Activated T-helper 2 cell treated with anti-CD3 and anti-CD28 coated beads, Interferon-gamma antibody, Interleukin-2, Interleukin-4, amounts not matched to agents 10 μg/mL and 5 μg/mL and 100 μg/mL, durations not matched to agents 14 hours and 24 hours and 36 hours (primary cell): ENCODE results near the gene SLC35D2. TPM values are rescaled to one million over a fixed set of nuclear protein-coding genes. Genes with fewer than 3 reads are reported as not detected.
"Not testable (repeated sequence)": the region's sequence is repeated elsewhere in the genome, so short reads cannot be mapped to it uniquely, and the experiment has no call there.

Source experiments
- DNase-seq: peaks from one replicate; pipeline ENCODE4 v3.0.0; 2021; ENCODE audit warnings: low spot score
- H3K27ac Mint-ChIP-seq: one replicate; pipeline ENCODE4 v1.8.0; 2021; ENCODE audit warnings: mixed read lengths
- H3K27me3 Mint-ChIP-seq: one replicate; pipeline ENCODE4 v1.8.0; 2021; ENCODE audit warnings: low read depth, mixed read lengths
- H3K36me3 Mint-ChIP-seq: one replicate; pipeline ENCODE4 v1.8.0; 2021; ENCODE audit warnings: low read depth, mixed read lengths
- H3K4me1 Mint-ChIP-seq: one replicate; pipeline ENCODE4 v1.8.0; 2021; ENCODE audit warnings: low read depth, mixed read lengths
- H3K4me3 Mint-ChIP-seq: one replicate; pipeline ENCODE4 v1.8.0; 2021; ENCODE audit warnings: low read depth, mild to moderate bottlenecking, moderate library complexity, mixed read lengths
- H3K9me3 Mint-ChIP-seq: one replicate; pipeline ENCODE4 v1.8.0; 2021; ENCODE audit warnings: mixed read lengths
- intact Hi-C: fragments of 100-400 bp; cut with micrococcal nuclease; formaldehyde crosslinking; loops from one replicate; pipeline ENCODE4 v1.15.1; 2023
- total RNA-seq: library from RNA; stranded (reverse); gene quantifications from 2 replicates; pipeline ENCODE4 v1.2.3, GENCODE V29; 2022

The SLC35D2 gene
- total RNA-seq, 1 donor from 2014 or later, result 8.0 TPM

- no peaks in the 10 kb centered on the region for H3K9me3 Mint-ChIP-seq
- intact Hi-C loops, result no loop called here
- no peak for DNase-seq
Observed at GRCh38 chr9:96338299-96338698, 45.2 kb downstream of the SLC35D2 start.

GRCh38 chr9:96333958-96334357 is 49.6 kb downstream of the SLC35D2 start:
- DNase-seq, result no peak
- H3K27me3 Mint-ChIP-seq, result peaks cover 2% of the 10 kb centered on the region
- intact Hi-C loops, result no loop called here

More at GRCh38 chr9:96338299-96338698, 45.2 kb downstream of the SLC35D2 start:
- Mint-ChIP-seq H3K27ac (no peak overlapping the region), H3K4me3 (no peak overlapping the region), H3K36me3 (no peaks in the 10 kb centered on the region), H3K4me1 (peaks cover 5% of the 10 kb centered on the region), H3K27me3 (peaks cover 2% of the 10 kb centered on the region)

GRCh38 chr9:96331236-96331947 is 52.1 kb downstream of the SLC35D2 start:
- H3K27me3 Mint-ChIP-seq, result peaks cover 5% of the 10 kb centered on the region
- H3K27ac Mint-ChIP-seq, result no peak overlapping the region
- intact Hi-C loops, result no loop called here
- no peak for DNase-seq
- no peak overlapping the region for H3K4me3 Mint-ChIP-seq
- H3K4me1 Mint-ChIP-seq, result no peaks in the 10 kb centered on the region
- no peaks in the 10 kb centered on the region for H3K36me3 Mint-ChIP-seq
- no peaks in the 10 kb centered on the region for H3K9me3 Mint-ChIP-seq

More at GRCh38 chr9:96333958-96334357, 49.6 kb downstream of the SLC35D2 start:
- Mint-ChIP-seq H3K4me3 (no peak overlapping the region), H3K9me3 (no peaks in the 10 kb centered on the region), H3K4me1 (no peaks in the 10 kb centered on the region), H3K27ac (no peak overlapping the region), H3K36me3 (no peaks in the 10 kb centered on the region)

DNA sequence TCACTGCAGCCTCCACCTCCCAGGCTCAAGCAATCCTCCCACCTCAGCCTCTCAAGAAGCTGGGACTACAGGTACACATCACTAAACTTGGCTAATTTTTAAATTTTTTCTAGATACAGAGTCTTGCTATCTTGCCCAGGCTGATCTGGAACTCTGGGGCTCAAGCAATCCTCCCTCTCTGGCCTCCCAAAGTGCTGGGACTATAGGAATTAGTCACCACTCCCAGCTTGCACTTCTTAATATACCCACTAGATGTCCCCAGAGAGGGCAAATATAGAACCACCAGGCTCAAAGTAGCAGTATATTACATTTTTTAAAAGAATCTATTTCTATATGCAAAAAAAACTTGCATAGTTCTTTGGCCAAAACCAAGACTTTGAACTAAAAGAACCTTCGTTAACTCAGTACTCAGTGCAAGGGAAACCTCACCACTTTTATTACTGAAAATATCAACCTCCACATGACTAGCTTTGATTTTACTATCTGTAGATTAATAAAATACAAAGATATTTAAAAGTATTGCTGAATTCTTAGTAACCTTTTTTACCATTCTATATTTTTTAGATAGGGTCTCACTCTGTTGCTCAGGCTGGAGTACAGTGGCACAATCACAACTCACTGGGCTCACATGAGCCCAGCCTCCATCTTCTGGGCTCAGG is 55.7 kb downstream of the SLC35D2 start:
- DNase-seq, result peak; percentile 23
- H3K36me3 Mint-ChIP-seq, result no peaks in the 10 kb centered on the region
- H3K27ac Mint-ChIP-seq, result no peak overlapping the region
- H3K4me3 Mint-ChIP-seq, result no peak overlapping the region
- intact Hi-C loops, result loop anchor here (2.0 to 5.0 kb wide), 2 partner anchors 324 to 339 kb away; no protein-coding TSS in a partner anchor
- H3K9me3 Mint-ChIP-seq, result no peaks in the 10 kb centered on the region
- peaks cover 3% of the 10 kb centered on the region for H3K27me3 Mint-ChIP-seq
- no peaks in the 10 kb centered on the region for H3K4me1 Mint-ChIP-seq

GRCh38 chr9:96323169-96323568 is 60.3 kb downstream of the SLC35D2 start:
- no peaks in the 10 kb centered on the region for H3K4me1 Mint-ChIP-seq
- H3K27ac Mint-ChIP-seq, result no peak overlapping the region
- intact Hi-C loops, result no loop called here
- no peaks in the 10 kb centered on the region for H3K36me3 Mint-ChIP-seq
- H3K27me3 Mint-ChIP-seq, result peaks cover 5% of the 10 kb centered on the region
- no peak overlapping the region for H3K4me3 Mint-ChIP-seq
- no peak for DNase-seq
- H3K9me3 Mint-ChIP-seq, result no peaks in the 10 kb centered on the region

- H3K27me3 Mint-ChIP-seq, H3K9me3 Mint-ChIP-seq, H3K27ac Mint-ChIP-seq, H3K4me1 Mint-ChIP-seq, H3K36me3 Mint-ChIP-seq, DNase-seq, H3K4me3 Mint-ChIP-seq, intact Hi-C loops: not testable (repeated sequence)
Observed at GRCh38 chr9:96322736-96323135, 60.8 kb downstream of the SLC35D2 start.

DNA sequence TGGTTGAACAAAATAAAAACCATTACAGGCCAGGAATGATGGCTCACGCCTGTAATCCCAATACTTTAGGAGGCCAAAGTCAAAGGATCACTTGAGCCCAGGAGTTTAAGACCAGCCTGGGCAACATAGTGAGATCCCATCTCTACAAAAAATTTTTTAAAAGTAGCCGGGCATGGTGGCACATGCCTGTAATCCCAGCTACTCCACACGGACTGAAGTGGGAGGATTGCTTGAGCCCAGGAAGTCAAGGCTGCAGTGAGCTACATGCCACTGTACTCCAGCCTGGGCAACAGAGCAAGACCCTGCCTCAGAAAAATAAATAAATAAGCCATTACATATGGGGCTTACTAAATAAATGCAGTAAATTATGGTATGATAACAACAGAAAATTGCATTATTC is 61.3 kb downstream of the SLC35D2 start:
- H3K9me3 Mint-ChIP-seq, H3K27ac Mint-ChIP-seq, H3K4me1 Mint-ChIP-seq, H3K27me3 Mint-ChIP-seq, H3K4me3 Mint-ChIP-seq, DNase-seq, intact Hi-C loops, H3K36me3 Mint-ChIP-seq: not testable (repeated sequence)

DNA sequence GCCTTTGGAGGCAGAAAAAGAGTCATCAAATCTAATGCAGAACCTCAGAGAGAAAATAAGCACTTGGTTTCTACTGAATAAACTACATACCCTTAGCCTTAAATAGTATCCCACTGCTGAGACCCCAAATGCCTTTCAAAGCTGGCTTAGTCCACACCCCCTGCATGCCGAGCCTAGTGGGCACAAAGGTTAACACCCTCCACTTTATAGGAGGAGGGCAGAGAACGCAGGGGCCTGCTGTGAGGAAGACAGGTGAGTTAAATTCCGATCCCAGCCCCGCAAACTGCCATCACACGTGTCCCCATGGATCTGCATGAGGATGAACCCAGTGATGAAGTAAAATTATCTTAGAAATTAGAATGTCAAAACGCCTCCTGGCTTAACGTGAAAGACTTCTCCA is 62.0 kb downstream of the SLC35D2 start:
- no peak overlapping the region for H3K4me3 Mint-ChIP-seq
- intact Hi-C loops, result no loop called here
- H3K36me3 Mint-ChIP-seq, result no peaks in the 10 kb centered on the region
- peaks cover 4% of the 10 kb centered on the region for H3K27me3 Mint-ChIP-seq
- H3K27ac Mint-ChIP-seq, result no peak overlapping the region
- no peak for DNase-seq
- H3K4me1 Mint-ChIP-seq, result no peaks in the 10 kb centered on the region
- H3K9me3 Mint-ChIP-seq, result no peaks in the 10 kb centered on the region

DNA sequence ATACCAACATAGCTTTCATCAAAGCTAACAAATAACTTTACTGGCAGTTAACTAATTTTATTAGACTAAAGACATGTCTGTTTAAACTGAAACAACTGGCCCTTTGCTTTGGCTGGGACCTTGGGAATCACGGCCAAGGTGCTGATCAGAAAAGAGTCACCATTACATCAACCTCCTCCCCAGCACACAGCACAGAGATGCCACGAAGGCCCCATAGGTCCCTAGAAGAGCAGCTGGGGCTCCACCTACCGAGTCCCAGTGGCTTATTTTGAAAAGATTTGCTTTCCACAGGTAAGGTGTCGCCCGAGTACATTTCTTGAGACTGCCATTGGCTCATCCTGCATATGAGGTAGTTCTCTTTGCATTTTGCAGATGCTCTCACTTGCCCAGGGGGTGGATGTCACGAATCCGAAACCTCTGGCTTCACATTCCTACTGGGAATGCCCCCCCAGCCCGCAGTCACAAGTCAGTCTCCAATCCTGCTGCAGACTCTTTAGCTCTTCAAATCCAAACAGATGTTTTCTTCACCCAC is 62.7 kb downstream of the SLC35D2 start:
- peaks cover 4% of the 10 kb centered on the region for H3K27me3 Mint-ChIP-seq
- no peaks in the 10 kb centered on the region for H3K9me3 Mint-ChIP-seq
- no peak overlapping the region for H3K4me3 Mint-ChIP-seq
- DNase-seq, result no peak
- intact Hi-C loops, result no loop called here
- no peak overlapping the region for H3K27ac Mint-ChIP-seq
- no peaks in the 10 kb centered on the region for H3K36me3 Mint-ChIP-seq
- H3K4me1 Mint-ChIP-seq, result no peaks in the 10 kb centered on the region

- intact Hi-C loops, result no loop called here
- Mint-ChIP-seq H3K4me3 (no peak overlapping the region), H3K27ac (no peak overlapping the region), H3K4me1 (no peaks in the 10 kb centered on the region), H3K27me3 (peaks cover 4% of the 10 kb centered on the region), H3K36me3 (no peaks in the 10 kb centered on the region), H3K9me3 (no peaks in the 10 kb centered on the region)
- no peak for DNase-seq
Observed at GRCh38 chr9:96318921-96319565, 64.5 kb downstream of the SLC35D2 start.

DNA sequence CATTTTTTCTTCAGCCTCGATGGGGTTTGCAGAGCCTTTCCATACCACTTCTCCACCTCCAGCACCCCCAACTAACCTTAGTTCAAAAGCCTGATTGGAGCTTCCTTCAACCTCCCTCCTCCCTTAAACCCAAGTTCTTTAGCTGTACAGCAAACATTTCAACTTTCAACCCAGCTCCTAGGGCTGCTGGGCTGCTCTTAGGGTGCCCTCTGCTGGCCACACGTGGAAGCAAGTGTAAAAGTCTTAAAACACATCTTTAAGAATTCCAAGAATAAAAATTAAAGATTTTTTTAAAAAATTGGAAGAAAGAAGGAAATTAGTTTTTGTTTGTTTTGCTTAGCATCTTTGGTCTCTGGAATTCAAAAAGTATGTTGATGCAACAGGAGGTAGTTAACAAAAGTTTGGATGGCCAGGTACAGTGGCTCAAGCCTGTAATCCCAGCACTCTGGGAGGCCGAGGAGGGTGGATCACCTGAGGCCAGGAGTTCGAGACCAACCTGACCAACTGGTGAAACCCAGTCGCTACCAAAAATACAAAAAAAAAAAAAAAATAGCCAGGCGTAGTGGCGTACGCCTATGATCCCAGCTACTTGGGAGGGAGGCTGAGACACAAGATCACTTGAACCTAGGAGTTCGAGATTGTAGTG is 66.1 kb downstream of the SLC35D2 start:
- no peak for DNase-seq
- intact Hi-C loops, result loop anchor here (1.0 kb wide), 1 partner anchor 85 kb away; no protein-coding TSS in a partner anchor
- H3K4me1 Mint-ChIP-seq, result no peaks in the 10 kb centered on the region
- peaks cover 13% of the 10 kb centered on the region for H3K9me3 Mint-ChIP-seq
- H3K36me3 Mint-ChIP-seq, result no peaks in the 10 kb centered on the region
- H3K4me3 Mint-ChIP-seq, result no peak overlapping the region
- peaks cover 4% of the 10 kb centered on the region for H3K27me3 Mint-ChIP-seq
- H3K27ac Mint-ChIP-seq, result no peak overlapping the region

DNA sequence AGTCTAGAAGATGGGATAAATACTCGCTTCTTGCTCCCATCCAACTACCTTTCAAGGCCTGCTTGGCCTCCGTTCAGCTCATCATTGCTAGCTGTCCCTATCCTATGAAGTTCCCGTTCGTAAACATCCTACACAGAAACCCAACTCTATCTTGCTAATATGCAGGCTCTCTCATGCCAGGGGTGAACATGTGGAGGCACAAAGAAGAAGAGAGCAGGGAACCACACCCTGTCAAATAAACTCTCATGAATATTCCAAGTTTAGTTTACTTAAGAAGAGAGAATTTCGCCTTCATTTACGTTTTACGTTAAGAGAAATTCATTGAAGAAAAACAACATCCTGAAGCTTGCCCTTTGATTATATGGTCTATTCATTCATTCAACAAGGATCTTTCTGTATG is 73.7 kb downstream of the SLC35D2 start:
- intact Hi-C loops, result no loop called here
- Mint-ChIP-seq H3K27me3 (peaks cover 12% of the 10 kb centered on the region), H3K4me3 (no peak overlapping the region), H3K27ac (no peak overlapping the region), H3K36me3 (no peaks in the 10 kb centered on the region), H3K4me1 (no peaks in the 10 kb centered on the region), H3K9me3 (peaks cover 22% of the 10 kb centered on the region)
- no peak for DNase-seq
